B cell (primary cell): ENCODE measurements around the gene C19orf73.

Experiments
- EZH2 ChIP-seq: IDR thresholded peaks from 2 replicates; pipeline ENCODE4 v1.6.1; 2012; ENCODE audit warnings: borderline replicate concordance, low read depth, mild to moderate bottlenecking, moderate library complexity, low read length; ENCODE audit not compliant: insufficient read depth, poor library complexity, severe bottlenecking
- TF ChIP-seq, protein P1 (sequence below): fragments of 200-600 bp; IDR thresholded peaks from one replicate; pipeline ENCODE4 v1.8.0; 2022; ENCODE audit warnings: antibody characterized with exemption, mild to moderate bottlenecking

DNA sequence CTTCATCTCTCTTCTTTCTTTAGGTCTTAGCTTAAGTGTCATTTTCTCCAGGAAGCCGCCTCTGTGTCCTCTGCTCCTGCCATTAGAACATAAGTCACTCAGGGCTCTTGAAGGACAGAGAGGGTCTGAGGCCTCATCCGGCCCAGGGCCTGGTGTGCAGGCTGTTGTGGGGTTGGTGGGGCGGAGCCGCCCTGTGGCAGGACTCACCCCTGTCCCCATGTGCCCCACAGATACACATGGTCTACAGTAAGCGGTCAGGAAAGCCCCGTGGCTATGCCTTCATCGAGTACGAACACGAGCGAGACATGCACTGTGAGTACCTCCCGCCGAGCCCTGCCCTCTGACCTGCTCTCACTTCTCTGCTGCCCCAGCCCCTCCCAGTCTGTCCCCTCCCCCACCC, 17.8 kb downstream of the C19orf73 start:
- TF ChIP-seq, protein P1, sequence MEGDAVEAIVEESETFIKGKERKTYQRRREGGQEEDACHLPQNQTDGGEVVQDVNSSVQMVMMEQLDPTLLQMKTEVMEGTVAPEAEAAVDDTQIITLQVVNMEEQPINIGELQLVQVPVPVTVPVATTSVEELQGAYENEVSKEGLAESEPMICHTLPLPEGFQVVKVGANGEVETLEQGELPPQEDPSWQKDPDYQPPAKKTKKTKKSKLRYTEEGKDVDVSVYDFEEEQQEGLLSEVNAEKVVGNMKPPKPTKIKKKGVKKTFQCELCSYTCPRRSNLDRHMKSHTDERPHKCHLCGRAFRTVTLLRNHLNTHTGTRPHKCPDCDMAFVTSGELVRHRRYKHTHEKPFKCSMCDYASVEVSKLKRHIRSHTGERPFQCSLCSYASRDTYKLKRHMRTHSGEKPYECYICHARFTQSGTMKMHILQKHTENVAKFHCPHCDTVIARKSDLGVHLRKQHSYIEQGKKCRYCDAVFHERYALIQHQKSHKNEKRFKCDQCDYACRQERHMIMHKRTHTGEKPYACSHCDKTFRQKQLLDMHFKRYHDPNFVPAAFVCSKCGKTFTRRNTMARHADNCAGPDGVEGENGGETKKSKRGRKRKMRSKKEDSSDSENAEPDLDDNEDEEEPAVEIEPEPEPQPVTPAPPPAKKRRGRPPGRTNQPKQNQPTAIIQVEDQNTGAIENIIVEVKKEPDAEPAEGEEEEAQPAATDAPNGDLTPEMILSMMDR = no peak
- TF ChIP-seq EZH2 = no peak
